Measurements from ENCODE around the gene PCDHGA1.

The PCDHGA1 gene

DNA sequence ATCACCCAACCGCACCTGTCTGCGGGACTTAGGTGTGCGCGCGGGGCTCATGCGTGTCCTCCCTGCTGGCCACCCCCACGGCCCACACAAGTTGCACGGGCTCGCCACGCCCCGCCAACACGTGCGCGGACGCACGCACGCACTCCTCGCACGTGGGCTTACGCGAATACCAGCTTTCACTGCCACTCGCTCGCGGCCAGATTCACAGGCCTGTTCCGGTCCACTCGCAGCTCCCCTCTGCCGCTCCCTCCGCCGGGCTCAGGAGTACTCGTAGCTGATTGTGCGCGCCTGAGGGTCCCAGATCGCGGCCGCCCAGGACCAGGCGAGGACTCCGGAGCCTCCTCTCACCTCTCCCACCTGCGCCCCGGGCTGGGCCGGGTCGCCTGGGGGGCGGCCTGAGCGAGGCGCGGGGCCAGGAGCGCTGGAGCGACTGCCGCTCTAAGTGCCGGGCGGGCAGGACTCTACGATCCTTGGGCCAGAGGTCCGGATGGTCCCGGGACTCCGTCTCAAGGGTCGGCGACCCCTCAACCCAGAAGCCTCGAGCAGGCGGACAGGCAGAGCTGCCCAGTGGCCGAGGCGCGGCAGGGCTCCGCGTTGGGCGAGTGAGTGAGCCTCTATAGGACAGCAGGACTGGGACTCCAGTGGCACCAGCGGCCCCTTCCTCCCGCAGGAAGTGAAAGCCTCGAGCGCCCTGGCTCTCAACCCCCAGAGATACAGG lies 162.0 kb downstream of the PCDHGA1 start:
- DNase-seq (ENCODE audit: low spot score) = no peak

DNA sequence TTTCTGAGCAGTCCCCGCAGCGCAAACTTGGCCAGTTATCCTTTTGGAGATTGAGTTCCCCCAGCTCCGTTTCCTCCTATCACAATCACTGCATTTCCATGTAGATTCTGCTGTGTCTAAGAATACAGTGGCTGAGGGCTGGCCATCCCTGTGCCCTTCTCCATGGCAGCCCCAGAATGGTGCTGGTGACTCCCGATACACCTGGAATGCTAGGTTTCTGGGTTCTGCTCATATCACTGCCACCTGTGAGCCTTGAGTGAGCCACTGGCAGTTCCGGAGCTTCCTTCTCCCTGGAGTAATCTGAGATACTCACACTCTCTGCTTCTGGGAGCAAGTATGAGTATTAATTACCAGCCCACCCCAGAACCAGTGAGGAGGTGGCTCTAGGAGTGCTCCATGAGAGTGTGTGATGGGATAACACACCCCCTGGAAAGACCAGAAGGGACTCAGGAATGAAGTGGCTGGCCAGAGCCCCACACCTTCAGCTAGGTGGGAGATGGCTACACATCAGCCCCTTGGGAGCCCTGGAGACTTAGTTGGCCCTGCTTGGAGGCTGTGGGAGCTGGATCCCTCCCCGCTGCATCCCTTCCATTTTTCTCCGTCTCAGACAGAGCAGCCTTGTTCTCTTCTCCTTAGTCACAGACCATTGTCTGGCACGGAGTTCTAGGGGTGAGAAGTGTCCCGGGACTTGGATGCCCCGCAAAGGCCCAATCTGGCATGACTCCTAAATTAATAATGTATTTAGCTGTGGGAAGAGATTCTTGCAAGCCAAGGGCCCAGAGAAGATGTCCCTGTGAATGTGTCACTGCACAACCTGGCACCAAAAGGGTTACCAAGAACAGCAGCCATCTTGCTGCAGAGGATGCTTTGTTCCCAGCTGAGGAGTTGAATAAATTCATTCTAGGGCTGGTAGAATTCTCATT lies 163.4 kb downstream of the PCDHGA1 start:
- DNase-seq (ENCODE audit: low spot score) = no peak

DNA sequence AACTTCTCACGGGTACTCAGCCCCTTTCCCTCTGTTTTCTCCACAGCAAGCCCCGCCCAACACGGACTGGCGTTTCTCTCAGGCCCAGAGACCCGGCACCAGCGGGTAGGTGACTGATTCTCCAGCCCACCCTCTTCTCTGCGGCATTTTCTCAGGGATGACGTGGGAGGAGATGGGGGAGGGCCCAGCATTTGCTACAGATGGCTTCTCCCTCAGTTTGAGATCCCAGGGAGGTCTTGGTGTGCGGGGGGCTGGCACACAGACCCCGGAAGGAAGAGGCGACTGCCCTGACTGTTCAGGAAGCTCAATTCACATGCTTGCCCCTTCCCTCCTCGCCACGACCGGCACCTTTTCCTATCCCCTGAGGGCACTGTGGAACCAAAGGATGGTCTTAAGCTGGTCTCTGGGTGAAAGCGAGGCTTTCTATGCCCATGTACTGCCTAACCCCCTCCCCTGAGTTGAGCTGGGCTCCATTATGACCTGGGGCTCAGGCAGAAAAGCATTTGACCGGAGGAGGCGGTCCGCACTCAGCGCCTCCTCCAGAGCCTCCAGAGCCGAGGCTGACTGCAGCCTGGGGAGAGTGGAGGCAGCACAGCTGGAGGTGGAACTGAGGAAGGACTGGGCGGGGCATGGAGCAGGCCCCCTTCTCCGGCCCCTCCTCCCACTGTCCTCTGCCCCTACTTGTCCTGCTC lies 164.6 kb downstream of the PCDHGA1 start:
- DNase-seq (ENCODE audit: low spot score) = no peak

DNA sequence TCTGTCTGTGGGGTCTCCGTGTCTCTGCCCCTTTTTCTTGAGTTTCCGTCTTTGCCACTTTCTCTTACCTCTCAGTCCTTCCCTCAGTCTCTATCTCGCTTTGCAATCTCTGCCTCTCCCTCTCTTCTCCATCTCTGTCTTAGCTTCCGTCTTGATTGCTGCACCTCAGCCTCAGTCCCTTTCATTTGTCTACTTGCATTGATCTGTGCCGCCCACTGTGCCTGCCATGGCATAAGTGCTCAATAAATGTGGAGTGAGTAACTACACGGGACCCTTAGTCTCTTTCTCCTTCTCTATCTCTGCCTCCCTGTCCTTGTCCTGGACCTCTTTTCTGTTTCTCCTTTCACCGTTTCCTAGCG lies 165.1 kb downstream of the PCDHGA1 start:
- no peak for DNase-seq (ENCODE audit: low spot score)

DNA sequence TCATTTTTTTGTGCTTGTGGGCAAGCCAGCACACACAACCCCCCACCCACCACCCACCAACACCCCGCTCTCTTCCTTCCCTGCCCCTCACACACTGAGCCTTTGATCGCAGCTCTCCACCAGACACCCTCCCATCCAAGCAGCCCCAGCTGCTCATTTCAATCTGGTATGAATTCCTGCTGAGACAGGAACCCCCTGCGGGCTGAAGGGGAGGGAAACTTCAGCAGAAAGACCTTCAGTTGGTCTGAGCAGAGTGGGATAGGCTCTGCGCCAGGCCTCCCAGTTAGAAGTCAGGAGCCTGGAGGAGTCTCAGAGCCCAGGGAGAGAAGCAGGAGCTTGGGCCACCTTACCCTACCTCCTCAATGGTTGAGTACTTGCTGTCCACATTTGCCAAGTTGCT lies 165.7 kb downstream of the PCDHGA1 start:
- DNase-seq (ENCODE audit: low spot score) = no peak

DNA sequence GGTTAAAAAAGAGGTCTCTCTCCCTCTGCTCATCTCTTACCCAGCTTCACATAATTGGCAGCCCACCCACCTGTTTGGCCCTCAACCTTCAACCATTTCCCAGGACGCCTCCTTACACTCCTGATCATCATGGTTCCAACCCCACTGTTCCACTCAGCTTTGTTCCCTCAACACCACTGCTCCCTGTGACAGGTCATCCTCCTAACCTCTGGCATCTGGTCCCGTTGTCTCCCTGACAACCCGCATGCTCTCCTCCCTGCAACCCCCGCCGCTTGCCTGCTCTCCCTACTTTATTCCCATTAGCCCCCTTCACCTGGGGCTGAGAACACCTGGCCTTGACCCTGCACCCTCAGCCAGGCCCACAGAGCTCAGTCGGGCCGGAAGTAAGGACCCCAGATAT lies 171.4 kb downstream of the PCDHGA1 start:
- no peak for DNase-seq (ENCODE audit: low spot score)

DNA sequence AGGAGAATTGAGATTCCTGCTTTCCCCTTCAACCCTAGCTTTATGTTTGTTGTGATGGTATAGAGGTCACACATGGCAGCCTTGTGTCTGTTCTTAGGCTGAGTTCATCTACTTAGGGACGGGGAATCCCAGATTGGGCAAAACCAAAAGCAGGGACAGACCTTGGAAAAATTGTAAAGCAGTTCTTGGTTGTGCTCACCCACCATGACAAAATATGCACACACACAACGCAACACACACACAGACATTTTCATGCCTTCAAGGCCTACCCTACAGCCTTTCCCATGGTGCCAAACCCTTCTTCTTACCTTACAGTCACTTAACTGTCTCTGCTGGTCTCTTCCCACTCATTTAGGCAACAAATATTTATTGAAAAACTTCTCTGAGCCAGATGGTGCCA lies 173.4 kb downstream of the PCDHGA1 start:
- DNase-seq (ENCODE audit: low spot score) = no peak

DNA sequence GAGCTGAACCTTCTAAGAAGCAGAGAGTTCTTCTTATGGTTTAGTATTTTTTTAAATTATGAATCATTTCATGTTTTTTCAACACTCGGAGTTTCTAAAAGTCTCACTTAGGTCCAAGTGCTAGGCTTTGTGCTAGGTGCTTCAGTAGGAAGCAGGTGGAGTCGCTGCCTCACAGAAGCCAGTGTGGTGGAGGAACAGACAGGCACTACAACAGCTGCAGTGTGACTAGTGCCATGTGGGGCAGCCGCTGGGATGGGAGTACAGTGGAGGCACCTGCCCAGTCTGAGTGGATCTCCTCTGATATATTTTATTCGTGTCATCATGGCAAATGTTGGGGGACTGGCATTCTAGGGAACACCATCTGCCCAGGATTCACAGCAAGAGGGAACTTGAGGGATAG lies 173.9 kb downstream of the PCDHGA1 start:
- no peak for DNase-seq (ENCODE audit: low spot score)

DNA sequence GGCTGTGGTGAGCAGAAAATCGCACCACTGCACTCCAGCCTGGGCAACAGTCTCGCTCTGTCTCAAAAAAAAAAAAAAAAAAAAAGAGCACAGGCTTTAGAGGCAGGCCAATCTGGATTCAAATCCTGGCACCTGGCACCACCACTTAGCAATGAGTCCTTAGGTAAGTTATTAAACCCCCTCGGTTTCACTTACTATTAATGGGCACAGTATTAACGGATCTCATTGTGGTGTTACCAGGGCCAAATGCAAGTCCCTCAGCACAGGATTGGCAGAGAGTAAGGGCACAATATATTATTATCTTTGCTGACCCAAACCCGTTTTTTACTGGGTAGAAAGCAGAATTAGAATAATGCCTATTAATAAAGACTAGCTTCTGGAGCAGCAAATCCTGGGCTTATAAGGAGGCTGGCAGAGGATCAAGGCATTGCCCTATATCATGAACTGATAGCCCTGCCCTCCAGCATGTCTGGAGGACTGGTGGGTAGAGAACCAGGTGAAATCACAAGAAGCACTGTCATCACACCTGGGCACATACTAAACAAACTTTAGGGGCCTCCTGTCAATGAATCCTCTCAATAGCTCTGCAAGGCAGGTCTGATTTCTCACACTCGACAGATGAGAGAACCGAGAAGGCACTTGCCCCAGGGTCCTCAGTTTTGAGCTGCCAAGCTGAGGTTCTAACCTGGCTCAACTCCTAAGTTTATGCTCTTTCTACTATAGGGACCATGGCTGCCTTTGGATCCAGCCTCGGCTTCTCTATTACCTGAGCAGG lies 176.3 kb downstream of the PCDHGA1 start:
- no peak for DNase-seq (ENCODE audit: low spot score)

DNA sequence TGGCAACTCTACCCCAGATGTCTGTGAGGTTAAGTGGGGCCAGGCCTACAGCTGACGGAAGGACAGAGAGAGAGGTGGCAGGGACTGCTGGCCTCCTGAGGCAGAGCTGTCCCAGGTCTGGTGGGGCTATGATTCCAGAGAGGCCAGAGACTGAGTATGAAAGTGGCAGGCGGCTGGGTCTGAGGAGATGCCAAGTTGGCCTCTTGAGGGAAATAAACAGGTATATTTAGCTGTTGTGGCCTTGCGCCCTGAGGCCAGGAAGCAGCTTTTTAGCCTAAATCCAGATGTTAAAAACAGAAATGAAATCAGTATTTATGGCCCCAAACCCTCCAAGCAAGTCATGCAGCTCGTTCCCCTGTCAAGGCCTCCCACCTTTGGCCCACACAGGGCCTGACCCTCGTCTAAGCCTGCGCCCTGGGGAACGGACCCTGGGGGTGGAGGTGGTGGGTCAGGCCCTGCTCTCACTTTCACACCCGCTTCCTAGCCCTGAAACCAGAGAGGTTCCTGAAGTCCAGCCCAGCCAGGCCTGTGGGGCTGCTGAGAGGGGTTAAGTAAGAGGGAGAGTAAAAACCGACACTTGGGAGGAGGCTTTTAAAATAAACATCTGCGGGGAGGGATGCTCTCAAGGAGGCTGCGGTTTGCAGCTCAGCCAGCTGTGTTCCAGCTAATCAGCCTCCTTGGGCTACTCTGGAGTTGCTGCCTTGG lies 177.2 kb downstream of the PCDHGA1 start:
- DNase-seq (ENCODE audit: low spot score) = no peak

DNA sequence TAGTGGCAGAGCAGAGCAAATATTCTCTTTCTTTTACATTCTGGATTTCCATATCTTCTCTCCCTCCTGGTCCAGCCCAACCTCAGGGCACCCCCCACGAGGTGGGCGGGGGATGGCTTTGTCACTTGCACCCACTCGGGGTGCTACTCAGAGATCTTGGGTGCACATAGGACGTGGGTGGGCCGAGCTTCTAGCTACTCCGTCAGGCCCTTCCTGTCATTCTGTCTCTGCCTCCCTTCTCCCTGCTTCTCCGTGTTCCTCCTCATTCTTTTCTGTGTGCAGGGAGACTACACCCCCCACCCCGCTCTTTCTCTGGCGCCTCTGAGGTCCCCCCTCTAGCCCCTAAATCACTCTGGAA lies 178.1 kb downstream of the PCDHGA1 start:
- DNase-seq (ENCODE audit: low spot score) = no peak

DNA sequence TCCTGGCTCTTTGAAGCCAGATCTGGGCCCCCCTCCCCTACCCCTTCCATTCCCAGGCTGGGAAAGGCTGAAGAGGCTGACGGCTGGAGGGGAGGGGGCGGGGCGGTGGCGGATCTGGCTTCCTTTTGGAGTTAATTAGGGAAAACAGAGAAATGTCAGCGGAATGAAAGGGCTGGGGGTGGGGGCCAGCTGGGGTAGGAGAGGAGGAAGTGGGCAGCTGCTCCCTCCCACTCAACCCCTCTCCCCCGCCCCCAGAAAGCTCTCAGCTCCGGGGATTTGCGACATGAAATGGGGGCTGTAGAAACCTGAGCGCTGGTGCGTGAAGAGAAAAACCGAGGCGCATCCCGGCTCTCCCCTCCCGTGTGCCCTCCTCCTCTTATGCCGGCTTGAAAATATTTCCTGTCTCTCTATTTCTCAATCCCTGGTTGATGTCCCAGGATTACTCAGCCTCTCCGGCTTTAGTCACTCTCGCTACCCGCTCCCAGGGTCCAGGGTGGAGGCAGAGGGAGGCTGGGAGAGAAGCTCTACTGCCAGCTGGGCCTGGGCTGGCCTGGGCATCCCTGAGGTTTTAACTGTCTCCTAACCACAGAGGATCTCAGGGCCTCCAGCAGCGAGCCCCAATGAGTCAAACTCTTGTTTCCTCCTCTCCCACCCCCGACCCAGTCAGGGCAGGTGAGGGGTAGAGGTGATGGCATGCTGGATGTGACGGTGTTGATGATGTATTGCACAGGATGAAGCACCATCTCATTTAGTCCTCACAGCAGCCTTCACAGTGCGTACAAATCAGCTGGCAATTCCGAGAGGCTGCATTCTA lies 178.7 kb downstream of the PCDHGA1 start:
- DNase-seq (ENCODE audit: low spot score) = no peak

DNA sequence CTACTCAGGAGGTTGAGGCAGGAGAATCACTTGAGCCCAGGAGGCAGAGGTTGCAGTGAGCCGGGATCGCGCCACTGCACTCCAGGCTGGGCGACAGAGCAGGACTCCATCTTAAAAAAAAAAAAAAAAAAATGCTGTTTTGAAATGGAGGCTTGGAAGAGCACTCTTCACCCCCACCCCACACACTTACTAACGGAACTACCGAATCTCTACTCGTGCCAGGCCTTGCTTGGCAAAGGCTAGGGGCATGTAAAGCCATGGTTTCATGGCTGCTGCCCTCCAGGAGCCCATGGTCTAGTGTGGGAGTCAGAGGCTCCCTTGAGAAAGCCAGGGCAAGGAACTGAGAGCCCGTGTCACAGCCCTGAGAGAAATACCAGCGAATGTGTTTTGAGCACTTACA lies 179.8 kb downstream of the PCDHGA1 start:
- no peak for DNase-seq (ENCODE audit: low spot score)

DNA sequence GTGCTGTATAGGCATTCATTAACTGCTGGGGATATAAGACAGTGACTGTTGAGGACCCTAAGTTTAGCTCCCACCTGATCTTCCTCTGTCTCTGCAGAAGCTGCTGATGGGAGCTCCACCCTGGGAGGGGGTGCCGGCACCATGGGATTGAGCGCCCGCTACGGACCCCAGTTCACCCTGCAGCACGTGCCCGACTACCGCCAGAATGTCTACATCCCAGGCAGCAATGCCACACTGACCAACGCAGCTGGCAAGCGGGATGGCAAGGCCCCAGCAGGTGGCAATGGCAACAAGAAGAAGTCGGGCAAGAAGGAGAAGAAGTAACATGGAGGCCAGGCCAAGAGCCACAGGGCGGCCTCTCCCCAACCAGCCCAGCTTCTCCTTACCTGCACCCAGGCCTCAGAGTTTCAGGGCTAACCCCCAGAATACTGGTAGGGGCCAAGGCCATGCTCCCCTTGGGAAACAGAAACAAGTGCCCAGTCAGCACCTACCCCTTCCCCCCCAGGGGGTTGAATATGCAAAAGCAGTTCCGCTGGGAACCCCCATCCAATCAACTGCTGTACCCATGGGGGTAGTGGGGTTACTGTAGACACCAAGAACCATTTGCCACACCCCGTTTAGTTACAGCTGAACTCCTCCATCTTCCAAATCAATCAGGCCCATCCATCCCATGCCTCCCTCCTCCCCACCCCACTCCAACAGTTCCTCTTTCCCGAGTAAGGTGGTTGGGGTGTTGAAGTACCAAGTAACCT lies 180.7 kb downstream of the PCDHGA1 start:
- no peak for DNase-seq (ENCODE audit: low spot score)

DNA sequence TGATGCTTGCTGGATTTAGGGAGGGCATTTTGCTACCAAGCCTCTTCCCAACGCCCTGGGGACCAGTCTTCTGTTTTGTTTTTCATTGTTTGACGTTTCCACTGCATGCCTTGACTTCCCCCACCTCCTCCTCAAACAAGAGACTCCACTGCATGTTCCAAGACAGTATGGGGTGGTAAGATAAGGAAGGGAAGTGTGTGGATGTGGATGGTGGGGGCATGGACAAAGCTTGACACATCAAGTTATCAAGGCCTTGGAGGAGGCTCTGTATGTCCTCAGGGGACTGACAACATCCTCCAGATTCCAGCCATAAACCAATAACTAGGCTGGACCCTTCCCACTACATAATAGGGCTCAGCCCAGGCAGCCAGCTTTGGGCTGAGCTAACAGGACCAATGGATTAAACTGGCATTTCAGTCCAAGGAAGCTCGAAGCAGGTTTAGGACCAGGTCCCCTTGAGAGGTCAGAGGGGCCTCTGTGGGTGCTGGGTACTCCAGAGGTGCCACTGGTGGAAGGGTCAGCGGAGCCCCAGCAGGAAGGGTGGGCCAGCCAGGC lies 181.5 kb downstream of the PCDHGA1 start:
- no peak for DNase-seq (ENCODE audit: low spot score)

DNA sequence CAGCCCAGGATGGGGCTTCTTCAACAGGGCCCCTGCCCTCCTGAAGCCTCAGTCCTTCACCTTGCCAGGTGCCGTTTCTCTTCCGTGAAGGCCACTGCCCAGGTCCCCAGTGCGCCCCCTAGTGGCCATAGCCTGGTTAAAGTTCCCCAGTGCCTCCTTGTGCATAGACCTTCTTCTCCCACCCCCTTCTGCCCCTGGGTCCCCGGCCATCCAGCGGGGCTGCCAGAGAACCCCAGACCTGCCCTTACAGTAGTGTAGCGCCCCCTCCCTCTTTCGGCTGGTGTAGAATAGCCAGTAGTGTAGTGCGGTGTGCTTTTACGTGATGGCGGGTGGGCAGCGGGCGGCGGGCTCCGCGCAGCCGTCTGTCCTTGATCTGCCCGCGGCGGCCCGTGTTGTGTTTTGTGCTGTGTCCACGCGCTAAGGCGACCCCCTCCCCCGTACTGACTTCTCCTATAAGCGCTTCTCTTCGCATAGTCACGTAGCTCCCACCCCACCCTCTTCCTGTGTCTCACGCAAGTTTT lies 182.1 kb downstream of the PCDHGA1 start:
- DNase-seq (ENCODE audit: low spot score) = peak; percentile 87

DNA sequence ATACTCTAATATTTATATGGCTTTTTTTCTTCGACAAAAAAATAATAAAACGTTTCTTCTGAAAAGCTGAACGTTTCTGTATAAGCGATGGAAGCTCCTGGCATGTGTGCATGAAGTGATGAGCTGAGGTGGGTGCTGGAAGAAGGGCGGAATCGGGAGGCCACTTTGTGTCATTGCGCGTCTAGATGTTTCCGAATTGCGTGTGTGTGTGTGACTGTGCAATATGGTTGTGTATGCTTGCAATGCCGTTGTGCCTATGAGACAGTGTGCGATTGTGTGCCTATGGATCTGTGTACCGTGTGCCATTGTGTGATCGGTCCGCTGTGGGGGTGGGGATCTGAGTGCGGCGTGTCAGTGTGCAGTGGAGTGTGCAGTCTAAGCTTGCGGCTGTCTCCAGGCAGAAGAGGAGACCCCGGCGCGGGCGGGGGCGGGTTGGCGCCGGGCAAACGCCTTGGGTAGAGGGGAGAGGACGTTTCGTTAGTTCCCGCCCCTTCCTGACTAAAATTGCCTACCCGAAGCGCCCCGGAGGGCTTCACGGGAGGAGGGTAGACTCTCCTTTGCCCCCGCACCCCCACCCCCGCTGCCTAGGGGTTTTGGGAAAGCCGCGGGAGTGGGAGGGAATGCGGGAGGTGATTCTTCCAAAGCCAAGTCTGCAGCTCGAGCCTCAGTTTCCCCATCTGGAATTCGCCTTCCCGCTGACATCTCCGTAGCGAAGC lies 182.8 kb downstream of the PCDHGA1 start:
- DNase-seq (ENCODE audit: low spot score) = no peak

DNA sequence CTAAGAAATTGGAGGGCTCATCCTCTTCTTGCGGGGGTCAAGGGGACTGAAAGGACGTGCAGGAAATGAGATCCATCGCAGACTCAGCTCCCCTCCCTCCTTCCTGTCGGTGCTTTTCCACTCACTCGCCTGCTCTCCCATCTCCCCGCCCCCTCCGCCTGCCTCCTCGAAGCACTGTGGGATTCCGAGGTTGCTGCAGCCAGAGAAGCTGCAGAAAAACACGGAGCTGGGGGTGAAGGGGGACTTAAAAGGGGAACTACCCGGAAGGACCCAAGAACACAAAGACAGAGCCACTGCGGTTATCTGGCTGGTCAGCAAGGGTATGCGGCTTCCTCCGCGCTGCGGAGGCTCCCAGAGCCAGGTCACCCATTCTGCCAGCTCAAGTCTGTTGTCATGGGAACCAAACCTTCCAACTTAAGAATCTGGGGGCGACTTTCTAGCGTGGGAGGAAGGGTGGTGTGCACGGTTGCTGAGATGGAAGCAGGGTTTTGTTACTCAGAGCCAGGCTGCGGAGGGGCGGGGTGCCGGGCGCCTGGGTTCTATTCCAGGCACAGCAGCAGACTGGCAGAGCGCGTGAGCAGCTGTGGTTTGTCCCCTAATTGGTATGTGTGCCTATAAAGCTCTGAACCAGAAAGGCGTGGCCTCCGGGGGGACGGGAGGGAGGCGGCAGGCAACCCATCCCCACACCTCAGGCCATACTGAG lies 183.5 kb downstream of the PCDHGA1 start:
- DNase-seq (ENCODE audit: low spot score) = no peak

All from HuH-7.5 (cell line).